ENCODE data around the gene PTPN3. TPM values are rescaled to one million over a fixed set of nuclear protein-coding genes. Genes with fewer than 3 reads are reported as not detected.

PTPN3 gene
- total RNA-seq, 1 donor from 2014 or later = 0.61 TPM

DNA sequence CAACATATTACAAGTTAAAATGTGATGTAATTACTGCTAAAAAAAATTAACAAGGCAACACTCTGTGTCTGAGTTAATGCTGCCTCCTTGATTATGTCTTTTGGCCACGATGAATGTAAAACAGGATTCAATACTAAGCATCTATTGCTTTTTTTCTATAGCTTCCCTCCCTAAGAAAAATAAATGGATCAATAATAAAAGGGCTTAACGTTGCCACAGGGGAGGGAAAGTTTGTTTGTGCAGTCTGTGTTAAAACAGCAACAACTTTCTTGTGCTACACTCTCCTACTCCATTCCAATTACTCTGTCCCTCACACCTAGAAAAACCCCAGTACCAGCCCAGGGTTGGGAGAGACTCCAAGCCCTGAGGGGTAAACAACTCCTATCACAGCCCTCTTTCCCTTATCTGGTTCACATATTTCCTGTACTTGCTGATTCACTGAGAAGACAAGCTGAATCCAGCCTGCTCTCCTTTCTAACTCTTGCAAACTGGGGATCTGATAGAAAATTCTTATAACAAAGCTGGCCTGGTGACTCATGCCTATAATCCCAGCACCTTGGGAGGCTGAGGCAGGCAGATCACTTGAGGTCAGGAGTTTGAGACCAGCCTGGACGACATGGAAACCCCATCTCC is 44.8 kb downstream of the PTPN3 start:
- intact Hi-C loops (cut with micrococcal nuclease) = no loop called here

DNA sequence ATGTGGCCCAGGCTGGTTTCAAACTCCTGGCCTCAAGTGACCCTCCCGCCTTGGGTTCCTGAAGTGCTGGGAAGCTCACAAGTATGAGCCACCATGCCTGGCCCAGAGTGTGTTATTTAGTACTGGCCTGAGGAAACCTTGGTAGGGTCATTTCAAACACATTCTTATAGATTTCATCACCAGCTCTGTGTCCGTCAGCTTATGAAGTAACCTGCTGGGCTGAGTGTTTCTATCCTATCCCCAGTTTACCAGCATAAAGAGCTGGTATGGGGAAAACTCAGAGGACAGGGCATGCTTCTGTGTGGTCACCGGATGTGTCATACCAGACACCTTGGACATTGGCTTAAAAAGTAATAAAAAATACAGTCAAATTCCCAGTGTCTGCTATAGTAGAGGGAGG is 45.3 kb downstream of the PTPN3 start:
- intact Hi-C loops (cut with micrococcal nuclease) = no loop called here

DNA sequence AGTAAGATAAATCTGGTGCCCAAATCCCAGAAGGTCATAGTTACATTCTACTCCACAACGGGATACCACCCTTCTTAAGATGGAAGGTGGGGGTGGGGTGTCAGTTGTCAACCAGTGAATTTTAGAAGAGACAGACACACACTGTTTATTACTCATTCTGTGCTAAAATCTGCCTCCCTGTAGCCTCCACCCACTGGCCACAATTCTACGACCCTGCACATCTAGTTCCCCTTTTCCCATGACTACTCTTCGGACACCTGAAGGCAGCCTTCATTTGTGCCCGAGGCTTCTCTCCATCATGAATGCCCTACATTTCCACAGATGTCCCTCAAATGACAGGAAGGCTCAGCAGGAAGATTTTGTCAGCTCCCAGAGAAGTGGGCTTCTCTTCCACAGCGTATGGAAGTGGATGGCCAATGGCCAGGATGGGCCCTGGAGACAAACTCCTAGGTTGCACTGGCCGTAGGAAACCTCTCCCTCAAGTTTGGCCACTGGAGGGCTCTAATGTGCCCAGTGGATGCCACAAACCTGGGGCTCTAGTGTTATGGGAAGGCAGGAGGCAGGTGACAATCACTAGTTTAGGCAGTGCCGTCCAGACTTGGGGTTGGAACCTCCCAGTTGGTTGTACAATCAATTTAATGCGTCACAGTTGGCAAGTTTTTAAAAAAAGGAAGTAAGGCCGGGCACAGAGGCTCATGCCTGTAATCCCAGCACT is 46.6 kb downstream of the PTPN3 start:
- intact Hi-C loops (cut with micrococcal nuclease) = no loop called here

DNA sequence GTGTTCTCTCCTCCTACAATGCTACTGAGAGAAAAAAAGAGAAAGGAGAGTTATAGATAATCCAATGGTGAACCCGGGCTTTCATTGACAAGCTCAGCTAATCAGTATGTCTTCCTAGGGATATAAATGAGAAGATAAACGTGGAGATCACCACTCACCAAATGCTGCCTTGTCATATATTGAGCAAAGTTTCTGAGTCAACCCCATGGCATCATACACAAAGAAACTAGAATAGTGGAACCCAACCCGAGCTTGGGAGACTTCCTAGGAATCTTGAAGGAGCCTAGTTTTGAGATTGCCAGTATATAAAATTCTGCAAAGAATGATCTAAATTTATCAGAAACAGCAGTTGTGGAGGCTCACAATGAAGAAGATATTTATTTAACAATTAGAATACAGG is 47.8 kb downstream of the PTPN3 start:
- intact Hi-C loops (cut with micrococcal nuclease) = no loop called here

DNA sequence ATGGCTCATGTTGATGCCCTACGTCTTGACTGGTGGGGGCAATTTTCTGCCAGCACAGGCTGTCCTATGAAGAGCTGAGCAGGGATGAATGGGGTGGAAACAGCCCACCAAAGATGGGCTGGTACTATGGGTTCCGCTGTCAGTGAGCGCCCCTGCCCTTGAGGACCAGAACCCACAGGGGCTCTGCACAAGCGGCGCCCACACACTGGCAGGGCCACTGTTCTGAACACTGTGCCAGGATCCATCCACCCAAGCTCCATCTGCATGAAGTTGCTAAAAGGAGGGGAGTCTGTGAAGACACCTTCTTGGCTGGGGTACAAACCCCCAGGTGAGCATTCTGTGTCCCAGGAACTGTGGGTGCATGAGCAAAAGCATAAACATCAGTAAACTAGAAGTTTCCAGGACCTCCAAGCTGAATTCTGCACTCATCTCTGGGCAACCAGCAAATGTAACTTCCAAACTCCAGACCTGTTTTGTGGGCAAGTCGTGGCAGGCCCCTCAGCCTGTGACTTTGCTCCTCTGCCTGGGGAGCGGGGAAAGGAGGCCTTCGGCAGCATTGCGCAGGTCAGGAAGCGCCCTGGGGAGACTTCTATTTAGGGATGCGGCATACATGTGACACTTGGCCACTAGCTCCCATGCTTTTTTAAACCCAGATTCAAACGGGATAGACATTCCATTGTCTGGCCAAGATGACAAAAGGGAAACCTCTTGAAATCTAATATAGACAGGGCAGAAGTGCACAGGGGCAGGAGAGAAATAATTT is 48.9 kb downstream of the PTPN3 start:
- intact Hi-C loops (cut with micrococcal nuclease) = loop anchor here (10.0 kb wide), 1 partner anchor 696 kb away; no protein-coding TSS in a partner anchor

DNA sequence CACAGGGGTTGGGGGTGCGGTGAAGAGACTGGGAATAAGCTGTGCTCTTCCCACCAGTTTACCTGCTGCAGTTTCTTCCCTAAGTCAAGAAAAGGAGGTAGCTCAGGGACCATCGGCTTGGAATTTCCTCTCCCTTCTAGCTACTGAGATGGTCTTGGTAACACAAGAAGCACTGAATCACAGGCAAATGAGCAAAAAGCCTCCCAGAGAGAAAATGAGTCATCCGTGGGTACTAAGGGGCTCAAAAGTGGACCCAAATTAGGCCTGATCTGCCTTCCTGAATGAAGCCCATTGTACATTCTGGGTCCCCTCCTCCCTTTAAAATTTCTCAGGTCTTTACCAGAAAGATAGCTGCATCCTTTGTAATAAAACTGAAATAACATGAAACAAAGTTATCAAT is 49.9 kb downstream of the PTPN3 start:
- intact Hi-C loops (cut with micrococcal nuclease) = loop anchor here (10.0 kb wide), 1 partner anchor 697 kb away; no protein-coding TSS in a partner anchor

DNA sequence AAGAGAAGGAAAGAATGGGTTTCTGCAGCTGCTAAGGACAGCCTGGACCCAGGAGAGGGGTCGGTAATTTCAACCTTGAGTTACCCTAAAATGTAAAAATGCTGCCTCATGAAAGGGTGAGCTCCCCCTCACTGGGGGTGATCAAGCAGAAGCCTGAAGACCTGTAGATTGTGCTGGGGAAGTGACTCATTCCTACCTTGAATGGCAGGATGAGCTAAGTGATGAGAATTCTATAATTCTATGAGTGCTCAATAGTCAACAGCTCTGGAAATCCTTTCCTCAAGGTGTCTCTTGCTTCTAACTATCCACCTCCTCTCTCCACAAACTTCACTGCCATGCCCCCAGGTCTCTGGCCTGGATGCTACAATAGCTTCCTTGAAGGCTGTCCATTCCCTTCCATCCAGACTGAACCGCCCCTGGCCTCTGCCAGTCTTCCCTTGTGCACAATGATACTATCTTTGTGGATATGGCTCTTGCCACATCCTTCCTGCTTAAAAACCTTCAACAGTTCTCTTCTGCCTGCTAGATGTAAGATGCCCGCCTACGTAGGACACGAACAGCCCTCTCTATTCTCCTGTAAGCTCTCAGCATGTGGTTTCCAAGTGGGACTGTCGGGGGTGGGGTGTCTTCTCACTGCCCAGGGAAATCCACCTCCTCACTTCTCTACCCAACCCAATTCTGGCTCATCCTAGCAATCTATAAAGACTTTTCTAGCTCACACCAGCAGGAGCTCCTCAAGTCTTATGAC is 50.6 kb downstream of the PTPN3 start:
- intact Hi-C loops (cut with micrococcal nuclease) = loop anchor here (10.0 kb wide), 1 partner anchor 697 kb away; no protein-coding TSS in a partner anchor

DNA sequence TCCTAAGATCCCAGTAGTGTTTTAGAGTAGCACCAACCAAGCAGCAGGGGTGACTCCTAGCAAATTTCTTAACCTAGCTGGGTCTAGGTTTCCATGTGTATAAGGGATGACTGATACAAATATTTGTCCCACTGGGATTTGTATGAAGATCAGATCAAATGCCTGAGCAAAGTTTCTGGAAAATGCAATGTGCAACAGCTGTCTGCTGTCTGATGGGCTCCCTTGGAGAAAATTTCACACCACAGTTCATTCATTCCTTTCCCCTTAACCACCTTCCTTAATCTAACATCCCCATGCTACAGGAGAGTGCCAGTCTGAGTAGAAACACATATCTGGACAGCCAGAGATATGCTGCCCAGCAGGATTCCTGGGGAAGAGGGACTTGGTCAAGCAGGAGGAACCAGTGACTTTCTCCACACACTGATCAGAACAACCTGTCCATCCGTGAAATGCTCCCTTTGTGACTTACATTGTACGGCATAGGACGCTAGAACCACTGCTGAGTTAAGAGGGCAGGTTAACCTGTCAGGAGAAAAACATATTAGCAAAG is 53.3 kb downstream of the PTPN3 start:
- intact Hi-C loops (cut with micrococcal nuclease) = loop anchor here (10.0 kb wide), 1 partner anchor 700 kb away; no protein-coding TSS in a partner anchor

DNA sequence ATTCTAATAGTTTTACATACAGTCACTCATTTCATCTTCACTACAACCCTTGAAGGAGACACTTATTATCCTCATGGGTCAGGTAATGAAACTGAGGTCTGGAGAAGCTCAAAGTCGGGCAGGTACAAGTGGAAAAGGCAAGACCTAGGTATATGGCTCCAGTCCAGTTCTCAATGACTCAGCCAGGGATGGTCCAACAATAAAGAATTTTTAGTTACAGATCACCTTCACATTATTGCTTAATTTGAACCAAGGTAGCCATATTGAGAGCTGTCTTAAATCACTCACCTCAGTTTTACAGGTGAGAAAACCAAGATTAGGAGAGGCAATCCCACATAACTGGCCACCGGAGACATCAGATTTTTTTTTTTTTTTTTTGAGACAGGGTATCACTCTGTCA is 55.4 kb downstream of the PTPN3 start:
- intact Hi-C loops (cut with micrococcal nuclease) = loop anchor here (10.0 kb wide), 1 partner anchor 702 kb away; no protein-coding TSS in a partner anchor

DNA sequence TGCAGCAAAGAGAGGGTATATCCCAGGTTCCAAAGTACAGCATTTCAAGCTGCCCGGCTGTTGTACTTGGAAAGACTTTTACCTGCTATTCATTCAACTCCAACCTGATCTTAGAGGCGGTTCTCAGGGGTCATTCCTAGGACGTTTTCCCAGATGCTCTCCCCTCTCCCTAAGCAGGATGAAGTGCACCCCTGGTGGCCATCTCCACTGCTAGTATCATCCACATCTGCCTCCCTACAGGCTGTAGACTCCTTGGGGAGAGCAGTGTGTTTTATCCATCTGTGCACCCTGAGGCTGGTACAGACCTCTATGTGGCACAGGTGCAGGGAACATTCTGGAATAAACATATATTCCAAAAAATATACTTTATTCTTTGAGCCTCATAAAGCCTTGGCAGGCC is 56.8 kb downstream of the PTPN3 start:
- intact Hi-C loops (cut with micrococcal nuclease) = loop anchor here (10.0 kb wide), 1 partner anchor 704 kb away; no protein-coding TSS in a partner anchor

DNA sequence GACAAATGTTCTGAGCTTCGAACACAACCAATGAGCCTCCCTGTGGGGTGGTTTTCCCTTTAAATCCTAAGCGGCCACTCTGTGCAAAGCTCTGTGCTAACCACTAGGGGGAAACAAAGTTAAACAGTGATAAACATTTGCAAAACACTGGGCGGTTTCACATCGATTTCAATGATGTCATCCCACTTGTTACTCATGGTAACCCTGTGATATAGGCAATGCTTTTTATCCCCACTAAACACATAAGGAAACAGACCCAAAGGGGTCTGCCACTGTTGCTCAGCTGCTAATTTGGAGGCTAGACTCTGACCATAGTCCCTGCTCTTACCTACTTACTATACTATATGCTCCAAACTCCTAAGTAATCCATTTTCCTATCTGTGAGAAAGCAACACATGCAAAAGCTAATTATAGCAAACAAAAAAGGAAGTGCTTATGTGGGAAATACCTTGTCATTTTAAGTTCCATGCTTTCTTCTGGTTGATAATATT is 57.3 kb downstream of the PTPN3 start:
- intact Hi-C loops (cut with micrococcal nuclease) = loop anchor here (1.0 to 10.0 kb wide), 3 partner anchors 28 to 704 kb away; no protein-coding TSS in a partner anchor

DNA sequence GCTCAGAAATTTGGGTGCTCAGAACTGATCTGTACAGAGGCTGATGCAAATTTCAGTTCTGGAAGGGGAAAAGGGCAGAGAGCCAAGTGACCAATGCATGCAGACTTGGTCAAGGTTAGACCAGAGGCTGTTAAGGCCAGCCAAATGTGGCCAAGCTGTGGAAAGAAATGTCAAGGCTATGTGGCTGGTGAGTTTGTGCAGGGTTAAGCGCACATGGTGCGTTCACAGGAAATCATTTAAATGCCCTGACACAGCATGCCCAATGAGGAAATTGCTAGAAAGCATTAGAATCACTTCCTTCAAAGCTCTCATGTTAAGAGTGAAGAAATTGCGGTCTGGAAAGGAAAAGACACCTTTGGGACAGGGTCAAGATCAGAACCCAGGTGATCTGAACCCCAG is 58.0 kb downstream of the PTPN3 start:
- intact Hi-C loops (cut with micrococcal nuclease) = loop anchor here (1.0 to 10.0 kb wide), 3 partner anchors 29 to 705 kb away; no protein-coding TSS in a partner anchor

DNA sequence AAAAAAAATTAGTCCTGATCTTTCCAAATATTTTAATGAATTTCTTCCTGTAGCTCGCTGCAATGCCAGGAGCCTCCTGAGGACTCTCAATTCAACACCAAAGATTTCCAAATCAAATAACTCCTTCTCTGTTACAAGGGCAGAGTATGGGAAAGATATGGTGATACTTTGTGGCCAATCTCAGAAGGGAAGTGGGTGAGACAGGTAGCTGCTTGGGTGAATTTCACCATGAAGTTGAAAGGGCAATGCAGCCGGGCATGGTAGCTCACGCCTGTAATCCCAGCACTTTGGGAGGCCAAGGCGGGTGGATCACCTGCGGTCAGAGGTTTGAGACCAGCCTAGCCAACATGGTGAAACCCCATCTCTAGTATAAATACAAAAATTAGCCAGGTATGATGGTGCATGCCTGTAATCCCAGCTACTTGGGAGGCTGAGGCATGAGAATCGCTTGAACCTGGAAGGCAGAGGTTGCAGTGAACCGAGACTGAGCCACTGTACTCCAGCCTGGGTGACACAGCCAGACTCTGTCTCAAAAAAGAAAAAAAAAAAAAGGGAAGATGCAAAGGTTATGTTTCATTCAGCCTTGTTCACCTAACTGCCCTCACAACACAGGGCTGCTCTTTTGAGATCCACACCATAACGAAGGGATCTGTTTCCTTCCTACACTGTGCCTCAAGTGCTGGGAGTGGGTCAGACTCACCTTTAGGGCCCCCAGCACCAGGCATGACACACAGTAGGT is 58.6 kb downstream of the PTPN3 start:
- intact Hi-C loops (cut with micrococcal nuclease) = loop anchor here (1.0 to 10.0 kb wide), 3 partner anchors 30 to 705 kb away; no protein-coding TSS in a partner anchor

DNA sequence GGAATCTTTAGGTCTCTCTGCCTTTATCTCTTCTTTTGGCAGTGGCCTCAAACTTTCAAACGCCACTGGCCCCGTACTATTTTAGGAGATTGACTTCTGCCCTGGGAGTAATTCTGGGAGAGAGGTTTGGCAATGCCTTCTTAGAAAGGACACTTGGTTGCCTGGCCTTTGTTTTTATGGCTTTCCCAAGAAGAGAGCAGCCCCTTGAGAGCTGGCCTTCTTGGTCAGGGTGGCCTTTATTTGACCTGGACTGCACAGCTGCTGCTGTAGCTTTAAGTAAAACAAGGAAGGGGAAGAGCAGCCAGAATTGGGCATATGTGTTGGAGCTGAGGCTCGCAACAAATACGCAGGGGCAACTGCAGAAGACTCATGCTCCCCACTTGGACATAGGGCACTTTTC is 60.8 kb downstream of the PTPN3 start:
- intact Hi-C loops (cut with micrococcal nuclease) = no loop called here

DNA sequence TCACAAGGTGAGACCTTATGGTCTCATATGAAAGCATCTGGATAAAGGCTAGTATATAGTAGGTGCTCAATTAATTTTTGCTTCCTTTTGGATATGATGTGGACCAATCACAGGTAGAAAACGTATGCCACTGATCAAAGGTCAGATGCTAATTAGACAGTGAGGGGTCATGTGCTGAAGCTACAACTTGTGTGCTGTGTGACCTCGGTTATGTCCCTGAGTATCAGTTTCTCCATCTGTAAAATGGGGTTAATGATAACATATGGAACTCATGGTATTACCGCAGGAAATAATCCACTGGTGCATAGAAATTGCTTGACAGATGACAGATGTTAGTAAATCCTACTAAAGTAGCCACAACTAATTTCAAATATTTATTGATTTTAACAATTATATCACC is 62.0 kb downstream of the PTPN3 start:
- intact Hi-C loops (cut with micrococcal nuclease) = no loop called here

DNA sequence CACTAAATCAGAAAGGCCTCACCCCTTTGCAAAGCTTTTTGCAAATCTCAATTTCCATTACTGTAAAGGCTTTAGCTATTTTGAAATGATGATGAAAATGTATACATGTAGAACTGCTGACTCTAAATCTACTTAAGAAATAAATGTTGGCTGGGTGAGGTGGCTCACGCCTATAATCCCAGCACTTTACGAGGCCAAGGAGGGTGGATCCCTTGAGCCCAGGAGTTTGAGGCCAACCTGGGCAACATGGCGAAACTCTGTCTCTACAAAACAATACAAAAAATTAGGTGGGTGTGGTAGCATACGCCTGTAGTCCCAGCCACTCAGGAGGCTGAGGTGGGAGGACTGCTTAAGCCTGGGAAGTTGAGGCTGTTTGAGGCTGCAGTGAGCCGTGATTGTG is 64.6 kb downstream of the PTPN3 start:
- intact Hi-C loops (cut with micrococcal nuclease) = no loop called here

DNA sequence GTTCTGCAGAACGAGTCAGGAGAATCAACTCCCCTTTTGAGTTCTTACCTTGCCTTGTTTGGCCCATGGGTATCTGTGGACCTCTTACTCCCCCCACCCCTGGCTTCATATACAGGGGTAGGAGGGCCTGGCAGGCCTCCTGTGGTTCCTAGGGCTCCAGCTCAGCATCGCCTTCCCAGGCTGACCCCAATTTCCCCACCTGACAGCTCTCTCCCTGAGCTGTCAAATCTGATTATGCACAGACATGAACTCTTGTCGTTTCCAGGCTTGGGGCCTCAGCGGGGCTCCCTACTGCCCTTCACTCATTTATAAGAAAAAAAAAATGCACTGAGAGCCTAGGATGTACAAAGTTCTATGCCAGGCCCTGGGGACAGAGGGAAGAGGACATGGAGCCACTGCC is 67.9 kb downstream of the PTPN3 start:
- intact Hi-C loops (cut with micrococcal nuclease) = no loop called here

DNA sequence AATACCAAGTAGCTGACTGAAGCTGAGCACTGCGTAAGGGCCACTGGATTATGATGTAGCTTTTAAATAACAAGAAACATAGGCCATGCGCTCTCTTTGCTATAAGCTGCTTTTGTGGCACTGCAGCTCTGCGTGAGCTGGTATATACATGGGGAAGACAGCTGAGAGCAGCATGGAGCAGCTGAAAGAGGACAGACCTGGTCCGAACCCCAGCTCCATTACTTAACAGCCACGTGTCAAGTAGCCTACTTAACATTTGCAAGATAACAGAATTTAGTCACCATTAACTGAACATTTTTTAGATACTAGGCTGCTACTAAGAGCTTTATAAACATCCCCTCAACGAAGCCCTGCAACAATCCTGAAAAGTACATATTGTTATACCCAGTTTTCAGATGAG is 69.3 kb downstream of the PTPN3 start:
- intact Hi-C loops (cut with micrococcal nuclease) = no loop called here

DNA sequence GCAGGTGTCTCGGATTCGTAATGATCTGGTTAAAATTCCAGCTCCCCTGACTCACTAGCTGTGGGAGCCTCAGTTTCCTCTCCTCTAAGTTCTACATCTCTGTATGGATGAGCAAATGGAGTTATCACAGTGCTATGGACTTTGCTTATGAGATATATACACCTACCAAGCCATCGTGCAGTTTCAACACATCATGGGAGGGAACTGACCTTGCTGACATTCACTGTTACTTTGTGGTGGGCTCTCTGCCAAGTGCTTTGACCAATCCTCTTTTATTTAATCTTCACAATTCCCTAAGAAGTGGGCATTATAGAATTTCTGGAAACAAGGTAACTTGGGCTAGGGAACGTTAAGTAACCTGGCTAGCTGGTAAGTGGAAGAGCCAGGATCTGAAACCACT is 70.2 kb downstream of the PTPN3 start:
- intact Hi-C loops (cut with micrococcal nuclease) = no loop called here

Data from T-helper 2 cell treated with Interferon-gamma antibody and Interleukin-4, amounts not matched to agents 100 ng/mL and 5 ng/mL, for 36 hours (primary cell).